Stimulated activated effector memory CD8-positive, alpha-beta T cell treated with anti-CD3 and anti-CD28 coated beads, Interleukin-12 subunit alpha, Interleukin-12 subunit beta, amount 100 ng/mL, for 72 hours (primary cell): ENCODE results near the gene ARL3.
"Not testable (repeated sequence)": the region's sequence is repeated elsewhere in the genome, so short reads cannot be mapped to it uniquely, and the experiment has no call there.

ENCODE experiments used
- ATAC-seq: fragments of 150-1000 bp; cut with Tn5 transposase; 2 replicates; pipeline ENCODE4 v1.10.0; 2021
- DNase-seq, 2 donors: peaks; one replicate each; pipeline ENCODE4 v3.0.0; 2021 to 2022; ENCODE audit warnings: low spot score in 2 of 2
- H3K27ac Mint-ChIP-seq: one replicate; pipeline ENCODE4 v1.8.0; 2022; ENCODE audit warnings: mild to moderate bottlenecking, mixed read lengths
- H3K36me3 Mint-ChIP-seq: one replicate; pipeline ENCODE4 v1.8.0; 2022; ENCODE audit warnings: mild to moderate bottlenecking, mixed read lengths
- H3K4me1 Mint-ChIP-seq: one replicate; pipeline ENCODE4 v1.8.0; 2022; ENCODE audit warnings: mixed read lengths
- H3K4me3 Mint-ChIP-seq: one replicate; pipeline ENCODE4 v1.8.0; 2022; ENCODE audit warnings: mild to moderate bottlenecking, mixed read lengths
- H3K9me3 Mint-ChIP-seq: one replicate; pipeline ENCODE4 v1.8.0; 2022; ENCODE audit warnings: mixed read lengths

ARL3 gene

DNA sequence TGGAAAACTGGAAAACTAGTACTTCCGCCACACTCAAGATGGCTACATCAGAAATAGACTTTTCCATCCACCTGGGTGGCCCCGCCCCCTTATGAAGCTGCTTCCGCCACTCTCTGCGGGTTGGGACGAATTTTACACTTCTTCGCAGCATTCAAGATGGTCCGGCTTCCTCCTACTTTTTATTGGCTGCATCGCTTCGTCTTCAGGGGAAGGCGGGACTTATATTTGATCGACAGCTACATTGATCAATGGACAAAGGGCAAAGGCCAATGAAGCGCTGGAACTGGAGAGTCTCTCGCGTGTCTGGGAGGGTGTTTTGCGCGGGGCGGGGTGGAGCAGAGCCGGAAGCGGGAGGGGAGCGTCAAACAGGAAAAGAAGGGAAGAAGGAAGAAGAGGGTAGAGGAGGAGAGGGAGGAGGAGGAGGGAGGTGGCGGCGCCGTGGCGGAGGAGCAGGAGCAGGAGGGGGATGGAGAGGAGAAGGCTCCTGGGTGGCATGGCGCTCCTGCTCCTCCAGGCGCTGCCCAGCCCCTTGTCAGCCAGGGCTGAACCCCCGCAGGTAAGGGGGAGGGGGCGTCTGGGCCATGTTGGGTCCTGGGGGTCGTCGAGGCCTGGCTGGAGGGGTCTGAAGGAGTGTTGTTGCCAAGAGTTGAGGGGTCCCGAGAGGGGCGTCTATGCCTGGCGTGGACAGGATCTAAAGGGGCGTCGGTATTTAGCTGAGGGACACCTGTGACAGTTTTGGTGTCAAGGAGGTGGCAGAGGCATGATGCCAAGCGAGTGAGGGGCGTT, 29.6 kb upstream of the ARL3 start, which contains the start of gene WBP1L:
Gene WBP1L, plus strand, starts transcription at position 361 of the 786 bp plus-strand sequence. Its CDS starts 106 bp downstream, at position 467.
- Mint-ChIP-seq H3K9me3 (peaks cover 4% of the 10 kb centered on the region), H3K27ac (peak within 1 kb of the TSS; percentile 91), H3K4me1 (peaks cover 45% of the 10 kb centered on the region), H3K4me3 (peak within 1 kb of the TSS; percentile 81), H3K36me3 (peaks cover 16% of the 10 kb centered on the region)
- ATAC-seq (peak; percentile 98), DNase-seq (peak; percentile 83 to 94)

DNA sequence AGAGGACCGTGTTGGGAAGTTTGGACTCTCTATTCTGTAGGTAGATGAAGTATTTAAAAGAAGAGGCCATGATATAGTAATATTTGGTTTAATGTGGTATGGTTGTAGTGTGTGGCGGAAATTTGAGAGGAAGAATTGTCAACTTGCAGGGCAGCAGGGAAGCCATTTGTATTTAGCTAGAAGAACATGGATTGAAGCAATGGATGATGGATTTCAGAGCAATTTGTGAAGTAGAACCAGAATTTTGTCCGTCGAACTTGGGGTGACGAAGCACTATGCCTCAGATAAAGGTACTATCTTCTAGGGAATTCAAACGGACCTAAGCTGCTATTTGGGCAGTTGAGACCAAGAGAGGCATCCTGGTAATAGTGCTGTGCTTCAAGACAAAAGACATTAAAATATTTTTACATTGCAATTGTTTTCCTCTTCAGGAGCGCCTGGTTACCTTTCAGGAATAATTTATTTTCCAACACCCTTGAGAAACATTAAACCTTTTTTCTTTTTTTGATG, 28.9 kb upstream of the ARL3 start:
- peaks cover 4% of the 10 kb centered on the region for H3K9me3 Mint-ChIP-seq
- H3K36me3 Mint-ChIP-seq: peaks cover 20% of the 10 kb centered on the region
- peaks cover 39% of the 10 kb centered on the region for H3K4me1 Mint-ChIP-seq
- peak overlapping the region; percentile 91 for H3K27ac Mint-ChIP-seq
- no peak for ATAC-seq
- peak overlapping the region; percentile 81 for H3K4me3 Mint-ChIP-seq
- DNase-seq: peak in 1 of 2 donors; percentile 54

DNA sequence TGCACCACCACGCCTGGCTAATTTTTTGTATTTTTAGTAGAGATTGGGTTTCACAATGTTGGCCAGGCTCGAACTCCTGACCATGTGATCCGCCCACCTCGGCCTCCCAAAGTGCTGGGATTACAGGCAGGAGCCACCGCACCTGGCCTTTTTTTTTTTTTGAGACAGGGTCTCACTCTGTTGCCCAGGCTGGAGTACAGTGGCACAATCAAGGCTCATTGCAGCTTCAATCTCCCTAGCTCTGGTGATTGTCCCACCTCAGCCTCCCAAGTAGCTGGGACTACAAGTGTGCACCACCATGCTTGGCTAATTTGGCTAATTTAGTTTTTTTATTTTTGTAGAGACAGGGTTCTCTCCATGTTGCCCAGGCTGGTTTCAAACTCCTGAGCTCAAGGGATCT, 28.1 kb upstream of the ARL3 start:
- ATAC-seq, DNase-seq, H3K9me3 Mint-ChIP-seq: not testable (repeated sequence)
- peak overlapping the region; percentile 81 for H3K4me3 Mint-ChIP-seq
- H3K36me3 Mint-ChIP-seq: peaks cover 29% of the 10 kb centered on the region
- peaks cover 37% of the 10 kb centered on the region for H3K4me1 Mint-ChIP-seq
- peak overlapping the region; percentile 91 for H3K27ac Mint-ChIP-seq

DNA sequence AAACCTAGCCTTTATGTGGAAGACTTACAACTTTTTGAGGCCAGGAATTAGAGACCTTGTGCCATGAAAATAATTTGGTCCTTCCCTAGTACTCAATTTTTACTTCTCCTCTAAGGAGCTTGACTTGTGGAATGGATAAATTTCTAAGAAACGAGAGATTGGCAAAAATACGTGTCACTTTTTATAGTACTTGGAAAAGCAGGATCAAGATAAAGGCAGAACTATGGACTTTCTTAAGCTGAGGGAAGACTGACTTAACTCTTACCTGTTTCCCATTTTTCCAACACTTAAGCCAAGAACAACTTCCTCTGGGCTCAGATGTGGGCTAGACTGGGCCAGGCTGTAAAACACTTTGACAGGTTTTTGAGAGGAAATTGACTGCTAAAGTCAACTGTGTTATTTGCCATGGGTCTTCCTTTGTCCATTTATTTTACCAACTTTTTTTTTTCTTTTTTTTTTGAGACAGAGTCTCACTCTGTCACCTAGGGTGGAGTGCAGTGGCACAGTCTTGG, 27.6 kb upstream of the ARL3 start:
- H3K27ac Mint-ChIP-seq: no peak overlapping the region
- H3K9me3 Mint-ChIP-seq: peaks cover 4% of the 10 kb centered on the region
- H3K4me3 Mint-ChIP-seq: no peak overlapping the region
- peaks cover 32% of the 10 kb centered on the region for H3K36me3 Mint-ChIP-seq
- H3K4me1 Mint-ChIP-seq: peaks cover 35% of the 10 kb centered on the region
- ATAC-seq (no peak), DNase-seq (no peak)

DNA sequence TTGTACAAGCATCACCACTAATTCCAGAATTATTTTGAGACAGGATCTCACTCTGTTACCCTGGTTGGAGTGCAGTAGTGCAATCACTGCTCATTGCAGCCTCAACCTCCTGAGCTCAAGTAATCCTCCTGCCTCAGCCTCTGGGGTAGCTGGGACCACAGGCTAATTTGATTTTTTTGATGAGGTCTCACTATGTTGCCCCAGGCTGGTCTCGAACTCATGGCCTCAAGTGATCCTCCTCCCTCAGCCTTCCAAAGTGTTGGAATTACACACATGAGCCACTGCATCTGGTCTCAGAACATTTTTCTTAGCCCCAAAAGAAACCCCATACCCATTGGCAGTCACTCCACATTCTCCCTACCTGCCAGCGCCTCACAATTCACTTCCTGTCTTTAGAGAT, 26.0 kb upstream of the ARL3 start:
- ATAC-seq: no peak
- Mint-ChIP-seq H3K4me1 (peaks cover 20% of the 10 kb centered on the region), H3K4me3 (no peak overlapping the region), H3K36me3 (peaks cover 44% of the 10 kb centered on the region), H3K27ac (no peak overlapping the region), H3K9me3 (peaks cover 4% of the 10 kb centered on the region)
- DNase-seq: no peak

DNA sequence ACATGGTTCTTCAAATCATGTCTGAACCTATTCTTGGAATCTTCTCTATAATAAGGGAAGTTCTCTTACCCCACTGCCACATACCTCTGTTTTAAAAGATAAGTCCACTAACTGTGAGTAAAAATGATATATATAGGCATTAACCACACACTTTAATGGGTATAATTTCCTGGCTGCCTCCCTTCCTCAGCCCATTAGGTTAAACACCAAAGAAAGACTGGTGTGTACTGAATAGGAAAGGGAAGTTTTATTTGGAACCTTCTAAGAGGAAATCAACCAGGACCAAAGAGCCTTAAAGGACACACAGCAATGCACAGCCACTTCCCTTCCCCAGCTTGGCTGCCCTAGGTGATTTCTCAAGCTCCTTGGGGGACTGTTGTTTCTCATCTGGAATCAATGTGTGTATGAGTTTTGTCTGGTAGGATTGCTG, 24.5 kb upstream of the ARL3 start:
- H3K36me3 Mint-ChIP-seq: peaks cover 50% of the 10 kb centered on the region
- no peak for ATAC-seq
- peaks cover 4% of the 10 kb centered on the region for H3K9me3 Mint-ChIP-seq
- peak overlapping the region; percentile 32 for H3K27ac Mint-ChIP-seq
- DNase-seq: no peak
- H3K4me3 Mint-ChIP-seq: no peak overlapping the region
- peaks cover 8% of the 10 kb centered on the region for H3K4me1 Mint-ChIP-seq

DNA sequence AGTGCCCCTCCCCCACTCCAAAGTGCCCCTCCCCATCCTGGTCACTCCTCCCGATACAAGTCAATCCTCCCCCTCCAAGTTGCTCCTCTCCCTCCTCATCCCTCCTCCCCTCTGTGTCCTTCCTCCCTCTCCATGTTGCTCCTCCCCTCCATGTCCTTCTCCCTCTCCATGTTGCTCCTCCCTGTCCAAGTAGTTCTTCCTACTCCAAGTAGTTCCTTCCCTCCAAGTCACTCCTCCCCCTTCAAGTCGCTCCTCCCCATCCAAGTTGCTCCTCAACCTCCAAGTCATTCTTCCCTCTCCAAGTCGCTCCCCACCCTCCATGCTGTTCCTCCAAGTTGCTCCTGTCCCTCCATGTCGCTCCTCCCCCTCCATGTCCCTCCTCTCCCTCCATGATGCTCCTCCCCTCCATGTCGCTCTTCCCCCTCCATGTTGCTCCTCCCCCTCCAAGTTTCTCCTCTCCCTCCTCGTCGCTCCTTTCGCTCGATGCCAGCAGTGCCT, 20.9 kb upstream of the ARL3 start:
- no peaks in the 10 kb centered on the region for H3K9me3 Mint-ChIP-seq
- peak overlapping the region; percentile 61 for H3K27ac Mint-ChIP-seq
- H3K4me1 Mint-ChIP-seq: no peaks in the 10 kb centered on the region
- ATAC-seq: no peak
- H3K4me3 Mint-ChIP-seq: no peak overlapping the region
- DNase-seq: no peak
- H3K36me3 Mint-ChIP-seq: peaks cover 82% of the 10 kb centered on the region

DNA sequence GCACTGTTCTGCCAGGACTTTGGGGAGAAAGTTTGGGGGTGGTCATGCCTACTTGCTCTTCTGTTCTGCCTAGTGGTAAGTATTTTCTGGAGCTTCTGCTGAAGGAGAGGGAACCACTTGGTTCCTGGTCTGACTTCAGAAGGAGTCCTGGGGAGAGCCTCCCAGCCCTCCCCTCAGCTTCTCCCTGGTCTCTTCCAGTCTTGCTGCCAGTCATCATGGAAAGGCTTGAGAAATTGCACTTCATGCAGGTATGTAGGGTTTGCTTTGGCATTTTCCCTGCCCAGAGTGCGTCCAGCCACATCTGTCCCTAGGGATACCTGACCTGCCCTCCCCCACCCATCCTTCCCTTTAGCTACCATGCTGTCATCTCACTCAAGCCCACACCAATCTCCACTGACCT, 18.5 kb upstream of the ARL3 start:
- Mint-ChIP-seq H3K36me3 (peaks cover 98% of the 10 kb centered on the region), H3K4me3 (no peak overlapping the region), H3K4me1 (peaks cover 19% of the 10 kb centered on the region), H3K9me3 (no peaks in the 10 kb centered on the region), H3K27ac (no peak overlapping the region)
- ATAC-seq: no peak
- DNase-seq: no peak

DNA sequence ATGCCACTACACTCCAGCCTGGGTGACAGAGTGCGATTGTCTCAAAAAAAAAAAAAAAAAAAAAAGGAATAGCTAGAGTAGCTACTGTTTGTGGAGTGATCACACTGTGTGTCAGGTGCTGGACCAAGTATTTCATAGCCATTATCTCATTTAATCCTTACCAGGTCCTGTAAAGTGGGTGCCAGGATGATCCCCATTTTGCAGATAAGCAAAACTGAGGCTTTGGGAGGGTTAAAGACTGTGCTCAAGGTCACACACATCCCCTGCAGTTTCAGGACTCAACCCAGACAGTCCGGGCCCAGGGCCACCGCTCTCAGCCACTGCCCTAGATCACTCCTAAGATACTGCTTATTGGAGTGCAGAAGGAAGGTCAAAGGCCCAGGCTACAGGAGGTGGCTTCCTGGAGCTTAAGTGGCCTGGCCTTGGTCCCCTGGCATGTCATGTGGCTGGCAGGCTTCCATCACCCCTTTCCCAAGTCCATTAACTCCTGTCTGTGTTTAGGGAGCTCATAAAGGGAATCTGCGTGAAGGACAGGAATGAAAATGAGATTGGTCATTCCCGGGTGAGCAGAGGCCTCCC, 17.1 kb upstream of the ARL3 start:
- H3K9me3 Mint-ChIP-seq: no peaks in the 10 kb centered on the region
- no peak for DNase-seq
- H3K4me3 Mint-ChIP-seq: no peak overlapping the region
- no peak for ATAC-seq
- peak overlapping the region; percentile 52 for H3K27ac Mint-ChIP-seq
- H3K4me1 Mint-ChIP-seq: peaks cover 22% of the 10 kb centered on the region
- H3K36me3 Mint-ChIP-seq: peaks cover 98% of the 10 kb centered on the region

DNA sequence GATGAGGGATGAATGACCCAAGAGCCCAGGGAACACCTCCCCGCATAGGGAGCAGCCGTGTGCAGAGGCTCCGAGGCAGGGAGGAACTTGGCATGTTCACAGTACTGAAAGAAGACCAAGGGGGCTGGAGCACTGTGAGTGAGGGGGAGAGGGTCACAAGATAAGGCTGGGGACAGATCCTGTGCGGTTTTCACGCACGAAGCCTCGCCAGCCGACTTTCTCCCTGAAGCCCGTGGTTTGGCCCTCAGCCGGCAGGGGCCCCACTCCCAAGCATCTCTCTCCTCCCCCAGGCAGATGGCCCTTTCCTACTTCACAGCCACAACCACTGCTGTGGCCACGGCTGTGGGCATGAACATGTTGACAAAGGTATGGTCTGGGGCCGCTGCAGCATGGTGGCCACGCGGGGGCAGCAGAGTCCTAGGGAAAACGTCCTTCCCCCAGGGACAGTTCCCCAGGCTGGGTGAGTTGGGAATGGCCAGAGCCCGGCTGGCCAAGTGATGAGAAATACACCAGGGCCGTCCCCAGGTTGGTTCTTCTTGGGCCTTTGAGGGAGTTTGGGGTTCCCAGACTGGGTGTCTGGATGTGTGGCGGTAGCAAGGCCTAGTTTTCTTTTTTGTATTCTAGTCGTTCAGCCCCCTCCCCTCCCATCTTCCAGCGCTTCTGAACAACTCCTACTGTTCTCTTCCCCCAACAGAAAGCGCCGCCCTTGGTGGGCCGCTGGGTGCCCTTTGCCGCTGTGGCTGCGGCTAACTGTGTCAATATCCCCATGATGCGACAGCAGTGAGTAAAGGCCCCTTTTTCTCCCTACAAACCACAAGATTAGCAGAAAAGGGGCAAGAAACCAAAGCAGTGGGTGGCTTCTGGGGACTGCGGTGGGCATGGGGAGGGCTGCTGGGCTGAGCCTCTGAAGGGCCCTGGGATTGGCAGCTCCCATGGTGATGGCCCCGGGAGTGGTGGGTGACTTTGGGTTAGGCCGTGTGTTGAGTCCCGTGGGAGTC, 15.1 kb upstream of the ARL3 start:
- H3K4me3 Mint-ChIP-seq: peak overlapping the region; percentile 12
- no peaks in the 10 kb centered on the region for H3K9me3 Mint-ChIP-seq
- peaks cover 22% of the 10 kb centered on the region for H3K4me1 Mint-ChIP-seq
- peak; percentile 89 for ATAC-seq
- peak overlapping the region; percentile 82 for H3K27ac Mint-ChIP-seq
- DNase-seq: peak; percentile 57 to 80
- peaks cover 98% of the 10 kb centered on the region for H3K36me3 Mint-ChIP-seq

DNA sequence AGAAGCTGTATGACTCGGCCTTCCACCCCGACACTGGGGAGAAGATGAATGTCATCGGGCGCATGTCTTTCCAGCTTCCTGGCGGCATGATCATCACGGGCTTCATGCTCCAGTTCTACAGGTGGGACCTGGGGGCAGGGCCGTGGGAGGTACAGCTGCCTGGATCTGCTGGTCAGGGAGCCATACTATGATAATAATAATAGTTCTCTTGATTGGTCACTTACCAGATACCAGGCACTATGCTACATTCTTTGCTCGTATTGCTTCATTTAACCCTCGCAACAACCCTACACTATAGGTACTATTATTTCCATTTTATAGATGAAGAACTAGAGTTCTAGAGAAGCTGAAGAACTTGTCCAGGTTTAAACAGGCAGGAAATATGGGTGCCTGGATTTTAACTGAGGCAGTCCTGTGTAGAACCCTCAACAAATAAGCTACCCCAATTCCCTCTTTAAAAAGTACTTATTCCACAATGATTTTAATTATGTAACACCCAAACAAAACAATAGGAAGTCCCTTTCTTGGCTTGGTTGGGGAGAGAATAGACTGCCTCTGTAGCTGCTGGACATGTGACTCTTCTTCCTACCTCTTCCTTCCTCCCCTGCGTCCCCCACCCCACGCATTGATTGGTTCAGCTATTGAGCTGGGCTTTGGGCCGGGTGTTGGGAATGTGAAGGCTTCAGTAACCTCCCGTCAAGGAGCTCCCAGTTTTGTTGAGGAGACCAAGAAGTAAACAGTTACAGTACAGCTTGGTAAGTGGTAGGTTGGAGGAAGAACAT, 13.0 kb upstream of the ARL3 start:
- peak overlapping the region; percentile 50 for H3K27ac Mint-ChIP-seq
- peaks cover 24% of the 10 kb centered on the region for H3K4me1 Mint-ChIP-seq
- no peak for ATAC-seq
- no peaks in the 10 kb centered on the region for H3K9me3 Mint-ChIP-seq
- no peak for DNase-seq
- no peak overlapping the region for H3K4me3 Mint-ChIP-seq
- H3K36me3 Mint-ChIP-seq: peaks cover 91% of the 10 kb centered on the region

DNA sequence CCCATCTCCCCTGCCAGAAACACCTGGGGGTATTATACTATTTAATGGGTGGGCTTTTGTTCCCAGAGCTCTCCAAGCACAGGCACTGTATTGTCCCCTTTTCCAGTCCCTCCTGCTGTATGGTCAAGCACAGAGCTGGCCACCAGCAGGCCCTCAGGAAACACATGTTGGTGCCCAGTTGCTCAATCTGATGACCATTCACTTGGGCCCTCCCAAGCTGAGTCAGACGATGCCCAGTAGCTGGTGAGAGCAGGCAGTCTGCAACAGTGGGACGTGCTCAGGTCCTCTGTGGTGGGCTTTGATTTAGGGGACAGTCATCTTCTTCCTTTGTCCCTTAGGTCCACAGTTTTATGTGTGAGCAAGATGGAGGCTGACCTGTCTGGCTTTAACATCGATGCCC, 12.1 kb upstream of the ARL3 start:
- ATAC-seq: no peak
- Mint-ChIP-seq H3K9me3 (no peaks in the 10 kb centered on the region), H3K4me1 (peaks cover 31% of the 10 kb centered on the region), H3K27ac (peak overlapping the region; percentile 50), H3K36me3 (peaks cover 87% of the 10 kb centered on the region), H3K4me3 (no peak overlapping the region)
- no peak for DNase-seq

DNA sequence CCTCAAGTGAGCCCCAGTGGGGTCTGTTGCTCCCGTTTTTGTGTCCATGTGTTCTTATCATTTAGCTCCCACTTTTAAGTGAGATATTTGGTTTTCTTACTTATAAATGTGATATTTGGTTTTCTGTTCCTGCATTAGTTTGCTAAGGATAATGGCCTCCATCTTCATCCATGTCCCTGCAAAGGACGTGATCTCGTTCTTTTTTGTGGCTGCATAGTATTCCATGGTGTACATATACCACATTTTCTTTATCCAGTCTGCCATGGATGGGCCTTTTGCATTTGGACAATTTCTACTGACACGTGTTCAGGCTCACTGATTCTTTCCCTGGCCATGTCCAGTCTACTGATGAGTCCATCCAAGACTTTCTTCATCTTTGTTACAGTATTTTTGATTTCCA, 9.8 kb upstream of the ARL3 start:
- Mint-ChIP-seq H3K4me1 (peaks cover 28% of the 10 kb centered on the region), H3K9me3 (no peaks in the 10 kb centered on the region), H3K27ac (no peak overlapping the region), H3K4me3 (no peak overlapping the region), H3K36me3 (peaks cover 83% of the 10 kb centered on the region)
- ATAC-seq (no peak), DNase-seq (no peak)

DNA sequence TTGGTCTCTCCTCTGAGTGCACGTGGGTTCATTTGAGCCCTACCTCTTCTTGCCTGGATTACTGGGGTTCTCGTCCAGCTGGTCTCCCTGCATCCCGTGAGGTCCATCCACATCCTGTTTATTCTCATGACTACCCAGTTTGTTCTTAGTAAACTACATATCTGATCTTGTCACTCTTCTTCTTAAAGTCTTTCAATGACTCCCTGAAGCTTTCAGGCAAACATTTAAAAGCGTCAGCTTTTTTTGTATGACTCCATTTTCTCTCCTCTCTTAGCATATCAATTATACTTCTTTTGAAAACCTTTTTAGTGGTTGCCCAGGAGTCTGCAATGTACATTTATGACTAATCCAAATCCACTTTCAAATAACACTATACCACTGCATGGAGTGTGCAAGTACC, 7.8 kb upstream of the ARL3 start:
- peak; percentile 84 for ATAC-seq
- H3K27ac Mint-ChIP-seq: peak overlapping the region; percentile 6
- no peak for DNase-seq

More for the DNA sequence above, 7.8 kb upstream of the ARL3 start:
- no peaks in the 10 kb centered on the region for H3K9me3 Mint-ChIP-seq
- no peak overlapping the region for H3K4me3 Mint-ChIP-seq
- peaks cover 83% of the 10 kb centered on the region for H3K36me3 Mint-ChIP-seq
- peaks cover 33% of the 10 kb centered on the region for H3K4me1 Mint-ChIP-seq
